A549 (cell line): Measurements from ENCODE around the gene ACTN1. TPM values are rescaled to one million over a fixed set of nuclear protein-coding genes. Genes with fewer than 3 reads are reported as not detected.

Source experiments
- ATAC-seq, 2 experiments: fragments of 200-7000 bp in 1 of 2; fragments of >200 bp in 1 of 2; cut with Nextera tagmentation in 1 of 2; cut with Tn5 transposase in 1 of 2; 3 replicates each; pipeline versions ENCODE4 v1.8.0 to v1.9.1; 2018 to 2020; ENCODE audit warnings: mild to moderate bottlenecking in 1 of 2, moderate library complexity in 1 of 2
- CTCF ChIA-PET: fragments of 300-600 bp; sonication (Branson Sonifier 250); formaldehyde crosslinking; extraction: SDS; loops from one replicate; lab custom pipeline; 2021; ENCODE audit warnings: antibody characterized with exemption, inconsistent platforms; lab: Yijun Ruan, JAX
- POLR2A ChIA-PET: fragments of 350-600 bp; formaldehyde crosslinking; extraction: SDS; loops from one replicate; lab custom pipeline; 2021; ENCODE audit warnings: antibody characterized with exemption, inconsistent platforms; lab: Yijun Ruan, JAX
- DNase-seq, 2 experiments: peaks; one replicate each; pipeline versions ENCODE4 v3.0.0 to v3.0.0-alpha.2; 2011 to 2016; ENCODE audit warnings: low read depth in 1 of 2, low spot score in 1 of 2
- FAIRE-seq: peaks from 2 replicates; lab custom pipeline; 2011; peaks lifted over from hg19 to GRCh38; lab: Jason Lieb, UNC
- H3K27ac ChIP-seq, 2 experiments: fragments of >200 bp; sonication (Bioruptor Twin); formaldehyde crosslinking; 3 replicates each; pipeline ENCODE4 v1.5.1; 2016 to 2017
- H3K4me1 ChIP-seq: fragments of >200 bp; sonication (Bioruptor Twin); formaldehyde crosslinking; 3 replicates; pipeline ENCODE4 v1.6.1; 2016
- H3K4me2 ChIP-seq: fragments of >200 bp; sonication (Bioruptor Twin); formaldehyde crosslinking; 3 replicates; pipeline ENCODE4 v1.6.1; 2016
- H3K4me3 ChIP-seq: fragments of >200 bp; sonication (Bioruptor Twin); formaldehyde crosslinking; 3 replicates; pipeline ENCODE4 v1.5.1; 2016
- H3K9me3 ChIP-seq: fragments of >200 bp; sonication (Bioruptor Twin); formaldehyde crosslinking; 3 replicates; pipeline ENCODE4 v1.6.1; 2016
- ATOH8 ChIP-seq: fragments of 250-450 bp; sonication (Bioruptor Pico); IDR thresholded peaks from 2 replicates; pipeline ENCODE4 v1.5.0; 2020; ENCODE audit warnings: low read depth, mild to moderate bottlenecking, moderate library complexity
- BHLHE40 ChIP-seq: IDR thresholded peaks from 2 replicates; pipeline ENCODE4 v1.6.1; 2012; ENCODE audit warnings: low read depth, low read length, inconsistent platforms
- CEBPB ChIP-seq, 2 experiments: fragments of >200 bp in 1 of 2; sonication (Bioruptor Twin) in 1 of 2; formaldehyde crosslinking in 1 of 2; IDR thresholded peaks; 2 replicates each; pipeline ENCODE4 v1.6.1; 2012 to 2016
- EHMT2 ChIP-seq: fragments of 200-600 bp; sonication (generic); IDR thresholded peaks from 2 replicates; pipeline ENCODE4 v1.6.1; 2016; ENCODE audit warnings: antibody characterized with exemption, low read depth, mild to moderate bottlenecking, moderate library complexity
- FOSL2 ChIP-seq, 2 experiments: fragments of 450-650 bp in 1 of 2; fragments of >200 bp in 1 of 2; sonication (Bioruptor Twin) in 1 of 2; formaldehyde crosslinking; IDR thresholded peaks; 2 replicates each; pipeline versions ENCODE4 v1.5.0 to v1.6.1; 2016 to 2020; ENCODE audit warnings: mild to moderate bottlenecking in 1 of 2, moderate library complexity in 1 of 2
- FOXS1 ChIP-seq: fragments of 250-450 bp; sonication (Bioruptor Pico); IDR thresholded peaks from 2 replicates; pipeline ENCODE4 v1.5.0; 2020; ENCODE audit warnings: mild to moderate bottlenecking, moderate library complexity
- GATA3 ChIP-seq: IDR thresholded peaks from 2 replicates; pipeline ENCODE4 v1.6.1; 2012; ENCODE audit warnings: borderline replicate concordance
- HDAC2 ChIP-seq: fragments of 200-600 bp; sonication (generic); IDR thresholded peaks from 2 replicates; pipeline ENCODE4 v1.6.1; 2016
- JUNB ChIP-seq: fragments of >200 bp; sonication (Bioruptor Twin); formaldehyde crosslinking; IDR thresholded peaks from 2 replicates; pipeline ENCODE4 v1.6.1; 2016
- KDM1A ChIP-seq: fragments of 200-600 bp; sonication (generic); IDR thresholded peaks from 2 replicates; pipeline ENCODE4 v1.6.1; 2016; ENCODE audit warnings: low read depth, mild to moderate bottlenecking
- KDM5A ChIP-seq: fragments of 200-600 bp; sonication (generic); IDR thresholded peaks from 2 replicates; pipeline ENCODE4 v1.6.1; 2016; ENCODE audit warnings: antibody characterized with exemption, mild to moderate bottlenecking
- MAFK ChIP-seq: fragments of 450-650 bp; IDR thresholded peaks from 2 replicates; pipeline ENCODE4 v1.6.1; 2014; ENCODE audit not compliant: partially characterized antibody
- MAX ChIP-seq: IDR thresholded peaks from 2 replicates; pipeline ENCODE4 v1.6.1; 2012
- MAZ ChIP-seq: fragments of 150-350 bp; IDR thresholded peaks from 2 replicates; pipeline ENCODE4 v1.6.1; 2014; ENCODE audit warnings: antibody characterized with exemption, low read depth, low read length, borderline replicate concordance
- MYC ChIP-seq: IDR thresholded peaks from 2 replicates; pipeline ENCODE4 v1.6.1; 2012; ENCODE audit warnings: mild to moderate bottlenecking, inconsistent platforms, low read length, improper control_type of control experiment, borderline replicate concordance
- NR3C1 ChIP-seq: fragments of >200 bp; sonication (Bioruptor Twin); formaldehyde crosslinking; IDR thresholded peaks from 3 replicates; pipeline ENCODE4 v1.6.1; 2017
- POLR2A ChIP-seq: IDR thresholded peaks from 2 replicates; pipeline ENCODE4 v1.6.1; 2012; ENCODE audit warnings: mild to moderate bottlenecking, low read length
- RAD21 ChIP-seq, 2 experiments: fragments of >200 bp in 1 of 2; sonication (Bioruptor Twin) in 1 of 2; formaldehyde crosslinking in 1 of 2; IDR thresholded peaks in 1 of 2; conservative IDR thresholded peaks in 1 of 2; 2 replicates in 1 of 2; 3 replicates in 1 of 2; pipeline ENCODE4 v1.6.1; 2012 to 2018; ENCODE audit warnings: inconsistent platforms in 1 of 2
- RCOR1 ChIP-seq: fragments of 150-350 bp; IDR thresholded peaks from 2 replicates; pipeline ENCODE4 v1.6.1; 2014; ENCODE audit warnings: antibody characterized with exemption, low read length, low read depth
- RFX5 ChIP-seq: fragments of 450-650 bp; IDR thresholded peaks from 2 replicates; pipeline ENCODE4 v1.7.1; 2014; ENCODE audit warnings: antibody characterized with exemption, mild to moderate bottlenecking, moderate library complexity
- SMC3 ChIP-seq: fragments of >200 bp; sonication (Bioruptor Twin); formaldehyde crosslinking; IDR thresholded peaks from 3 replicates; pipeline ENCODE4 v1.6.1; 2018; ENCODE audit warnings: inconsistent platforms
- TFCP2L1 ChIP-seq: fragments of 250-450 bp; sonication (Bioruptor Pico); IDR thresholded peaks from 2 replicates; pipeline ENCODE4 v1.5.0; 2021; ENCODE audit warnings: mild to moderate bottlenecking
- TP53 ChIP-seq: fragments of 250-450 bp; sonication (Bioruptor Pico); IDR thresholded peaks from 2 replicates; pipeline ENCODE4 v1.5.0; 2021; ENCODE audit warnings: mild to moderate bottlenecking, moderate library complexity
- USF2 ChIP-seq: fragments of 450-650 bp; IDR thresholded peaks from 2 replicates; pipeline ENCODE4 v1.6.1; 2014; ENCODE audit warnings: antibody characterized with exemption
- ZC3H11A ChIP-seq: fragments of 450-650 bp; IDR thresholded peaks from 2 replicates; pipeline ENCODE4 v1.6.1; 2014; ENCODE audit warnings: antibody characterized with exemption, mild to moderate bottlenecking
- WGBS: methylation state at CpG from one replicate; pipeline ENCODE4 v1.1.6; 2017; ENCODE audit errors: missing lambda C conversion rate; 5-methylcytosine and 5-hydroxymethylcytosine counted together
- polyA plus RNA-seq, 4 experiments: library from polyadenylated mRNA; depleted of rRNA in 3 of 4; stranded (reverse); fragments of >200 nt; fragmentation: RNase III in 1 of 4; extraction: RNeasy Plus Mini Kit Qiagen cat#74134 plus additional on column Dnase treatment in 1 of 4; gene quantifications; 2 replicates in 3 of 4; 3 replicates in 1 of 4; pipeline ENCODE4 v1.2.3, GENCODE V29; 2011 to 2017

The ACTN1 gene
- polyA plus RNA-seq, 2 of the 4 experiments (the other 2 are of a cell fraction): 208 to 245 TPM

- FAIRE-seq: no peak
- peaks cover 99% of the 10 kb centered on the region for H3K4me1 ChIP-seq
- POLR2A ChIA-PET: no interaction called here
These were observed 13.8 kb downstream of the ACTN1 start for GRCh38 chr14:68965261-68965761.

GRCh38 chr14:68964300-68965093 lies 14.6 kb downstream of the ACTN1 start:
- POLR2A ChIA-PET: no interaction called here
- no peak for FAIRE-seq

More at GRCh38 chr14:68965261-68965761, 13.8 kb downstream of the ACTN1 start:
- Histone ChIP-seq H3K4me3 (no peak overlapping the region), H3K4me2 (0 out of 3 replicates have a peak overlapping the region, but pooled peaks have one; percentile 14), H3K27ac (peak overlapping the region in 1 of 2 experiments; percentile 36; a peak in 2 of 6 replicates), H3K9me3 (no peaks in the 10 kb centered on the region)
- ATAC-seq: no peak
- CTCF ChIA-PET: interaction anchor here (1.0 to 2.1 kb wide), 5 partner anchors 14 to 142 kb away, joined by 3 to 7 read pairs (median 4); no protein-coding TSS in a partner anchor
- no peak for DNase-seq
- TF ChIP-seq MAFK: no peak
- no peak for TF ChIP-seq JUNB
- no peak for TF ChIP-seq MYC
- TF ChIP-seq TFCP2L1 (CRISPR knock-in tag): no peak
- TF ChIP-seq KDM1A: no peak
- TF ChIP-seq CEBPB (IDR thresholded peaks at IDR 0.05): no peak
- no peak for TF ChIP-seq FOXS1 (CRISPR knock-in tag)
- no peak for TF ChIP-seq ATOH8 (CRISPR knock-in tag)
- TF ChIP-seq BHLHE40: no peak
- no peak for TF ChIP-seq FOSL2 (IDR thresholded peaks at IDR 0.05)
- TF ChIP-seq FOSL2 (CRISPR knock-in tag; IDR thresholded peaks at IDR 0.05): no peak
- TF ChIP-seq POLR2A: no peak
- TF ChIP-seq TP53: no peak
- no peak for TF ChIP-seq SMC3
- no peak for TF ChIP-seq NR3C1
- no peak for TF ChIP-seq RFX5
- TF ChIP-seq RAD21 (conservative IDR thresholded peaks at IDR 0.05 in 1 of 2, IDR thresholded peaks at IDR 0.05 in 1 of 2): no peak
- TF ChIP-seq, all 56 proteins: peak for 0

More at GRCh38 chr14:68964300-68965093, 14.6 kb downstream of the ACTN1 start:
- no peak for TF ChIP-seq BHLHE40
- TF ChIP-seq SMC3: no peak
- no peak for TF ChIP-seq KDM5A
- TF ChIP-seq MAZ: no peak
- TF ChIP-seq HDAC2: no peak
- no peak for TF ChIP-seq USF2
- no peak for TF ChIP-seq MAFK
- TF ChIP-seq GATA3: no peak
- no peak for TF ChIP-seq MAX
- no peak for TF ChIP-seq RCOR1
- TF ChIP-seq ZC3H11A: no peak
- TF ChIP-seq EHMT2: no peak
- TF ChIP-seq, all 56 proteins: peak for 0
- H3K4me3 ChIP-seq: no peak overlapping the region
- H3K4me1 ChIP-seq: peaks cover 99% of the 10 kb centered on the region
- H3K27ac ChIP-seq: peak overlapping the region in 1 of 2 experiments; percentile 36; a peak in 2 of 6 replicates
- DNase-seq (no peak), ATAC-seq (peak in 1 of 2 experiments; percentile 7; a peak in 3 of 6 replicates)
- WGBS: 80% methylated on average over 12 of the region's 12 CpGs
- no peaks in the 10 kb centered on the region for H3K9me3 ChIP-seq
- H3K4me2 ChIP-seq: peak overlapping the region; percentile 4; the same call in 1 of the 3 replicates
- CTCF ChIA-PET: interaction anchor here (0.7 to 2.1 kb wide), 8 partner anchors 11 to 137 kb away, joined by 3 to 7 read pairs (median 4); no protein-coding TSS in a partner anchor
